RWPE2 (cell line): ENCODE results near the gene SMYD5.
"Not testable (repeated sequence)": the region's sequence is repeated elsewhere in the genome, so short reads cannot be mapped to it uniquely, and the experiment has no call there.

Experiments
- ATAC-seq: fragments of 200-7000 bp; cut with Tn5 transposase; 3 replicates; pipeline ENCODE4 v1.9.1; 2021; ENCODE audit warnings: low read depth
- DNase-seq: peaks from one replicate; pipeline ENCODE4 v3.0.0-alpha.2; 2020; ENCODE audit warnings: low spot score
- H3K27ac ChIP-seq: fragments of 450-650 bp; 2 replicates; pipeline ENCODE4 v1.5.1; 2017; ENCODE audit warnings: mild to moderate bottlenecking; ENCODE audit not compliant: poor library complexity, severe bottlenecking
- H3K27me3 ChIP-seq: fragments of 250-450 bp; sonication (Bioruptor Pico); 2 replicates; pipeline ENCODE4 v1.5.1; 2021; ENCODE audit warnings: mild to moderate bottlenecking, moderate library complexity; ENCODE audit not compliant: insufficient read depth, poor library complexity, severe bottlenecking
- H3K36me3 ChIP-seq: fragments of 250-450 bp; sonication (Bioruptor Pico); 2 replicates; pipeline ENCODE4 v1.5.1; 2020; ENCODE audit warnings: low read depth, mild to moderate bottlenecking, moderate library complexity
- H3K4me1 ChIP-seq: fragments of 250-450 bp; sonication (Bioruptor Pico); 2 replicates; pipeline ENCODE4 v1.5.1; 2021; ENCODE audit warnings: mild to moderate bottlenecking, moderate library complexity; ENCODE audit not compliant: insufficient read depth, poor library complexity, severe bottlenecking
- H3K4me3 ChIP-seq: fragments of 250-450 bp; sonication (Bioruptor Pico); 2 replicates; pipeline ENCODE4 v1.5.1; 2021; ENCODE audit warnings: mild to moderate bottlenecking, moderate library complexity; ENCODE audit not compliant: severe bottlenecking
- H3K9me3 ChIP-seq: fragments of 250-450 bp; sonication (Bioruptor Pico); 2 replicates; pipeline ENCODE4 v1.5.1; 2021; ENCODE audit warnings: mild to moderate bottlenecking, moderate library complexity; ENCODE audit not compliant: severe bottlenecking
- TF ChIP-seq, protein P1 (sequence below): fragments of 450-650 bp; IDR thresholded peaks from one replicate; pipeline ENCODE4 v1.5.1; 2017; ENCODE audit warnings: mild to moderate bottlenecking, moderate library complexity; ENCODE audit not compliant: poor library complexity, severe bottlenecking

SMYD5 gene

DNA sequence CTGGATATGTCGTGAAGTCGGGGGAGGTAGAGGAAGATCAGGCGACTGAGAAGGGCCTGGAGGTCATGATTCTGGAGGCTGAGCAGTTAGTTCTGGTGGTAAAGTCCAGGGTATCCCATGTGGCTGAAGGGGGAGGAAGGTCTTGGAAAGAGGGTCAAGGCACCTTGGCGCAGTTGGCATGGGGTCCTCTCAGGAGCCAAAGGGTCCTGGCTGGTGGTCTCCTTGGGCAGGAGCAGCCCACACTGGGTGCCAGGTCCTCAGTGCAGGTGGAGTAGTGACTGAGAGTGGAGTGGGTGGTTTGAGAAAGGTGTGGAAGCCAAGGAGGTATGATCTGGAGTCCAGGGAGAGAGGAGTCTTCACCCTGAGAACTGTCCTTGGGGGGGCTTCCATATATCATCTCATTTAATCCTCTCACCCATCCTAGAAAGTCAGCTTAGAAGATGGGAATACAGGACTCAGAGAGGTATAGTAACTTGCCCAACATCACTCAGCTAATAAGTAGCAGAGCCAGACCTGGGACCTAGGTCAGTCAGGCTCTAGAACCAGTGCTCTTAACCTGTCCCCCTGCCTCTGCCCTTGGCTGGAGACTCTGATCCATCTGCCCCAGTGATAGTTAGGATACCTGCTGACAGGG, 45.8 kb downstream of the SMYD5 start:
- Histone ChIP-seq H3K27ac (no peak overlapping the region), H3K9me3 (no peaks in the 10 kb centered on the region), H3K4me3 (no peak overlapping the region), H3K4me1 (peaks cover 7% of the 10 kb centered on the region), H3K27me3 (no peaks in the 10 kb centered on the region), H3K36me3 (no peaks in the 10 kb centered on the region)
- no peak for DNase-seq
- no peak for ATAC-seq
- TF ChIP-seq, protein P1, sequence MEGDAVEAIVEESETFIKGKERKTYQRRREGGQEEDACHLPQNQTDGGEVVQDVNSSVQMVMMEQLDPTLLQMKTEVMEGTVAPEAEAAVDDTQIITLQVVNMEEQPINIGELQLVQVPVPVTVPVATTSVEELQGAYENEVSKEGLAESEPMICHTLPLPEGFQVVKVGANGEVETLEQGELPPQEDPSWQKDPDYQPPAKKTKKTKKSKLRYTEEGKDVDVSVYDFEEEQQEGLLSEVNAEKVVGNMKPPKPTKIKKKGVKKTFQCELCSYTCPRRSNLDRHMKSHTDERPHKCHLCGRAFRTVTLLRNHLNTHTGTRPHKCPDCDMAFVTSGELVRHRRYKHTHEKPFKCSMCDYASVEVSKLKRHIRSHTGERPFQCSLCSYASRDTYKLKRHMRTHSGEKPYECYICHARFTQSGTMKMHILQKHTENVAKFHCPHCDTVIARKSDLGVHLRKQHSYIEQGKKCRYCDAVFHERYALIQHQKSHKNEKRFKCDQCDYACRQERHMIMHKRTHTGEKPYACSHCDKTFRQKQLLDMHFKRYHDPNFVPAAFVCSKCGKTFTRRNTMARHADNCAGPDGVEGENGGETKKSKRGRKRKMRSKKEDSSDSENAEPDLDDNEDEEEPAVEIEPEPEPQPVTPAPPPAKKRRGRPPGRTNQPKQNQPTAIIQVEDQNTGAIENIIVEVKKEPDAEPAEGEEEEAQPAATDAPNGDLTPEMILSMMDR = no peak

DNA sequence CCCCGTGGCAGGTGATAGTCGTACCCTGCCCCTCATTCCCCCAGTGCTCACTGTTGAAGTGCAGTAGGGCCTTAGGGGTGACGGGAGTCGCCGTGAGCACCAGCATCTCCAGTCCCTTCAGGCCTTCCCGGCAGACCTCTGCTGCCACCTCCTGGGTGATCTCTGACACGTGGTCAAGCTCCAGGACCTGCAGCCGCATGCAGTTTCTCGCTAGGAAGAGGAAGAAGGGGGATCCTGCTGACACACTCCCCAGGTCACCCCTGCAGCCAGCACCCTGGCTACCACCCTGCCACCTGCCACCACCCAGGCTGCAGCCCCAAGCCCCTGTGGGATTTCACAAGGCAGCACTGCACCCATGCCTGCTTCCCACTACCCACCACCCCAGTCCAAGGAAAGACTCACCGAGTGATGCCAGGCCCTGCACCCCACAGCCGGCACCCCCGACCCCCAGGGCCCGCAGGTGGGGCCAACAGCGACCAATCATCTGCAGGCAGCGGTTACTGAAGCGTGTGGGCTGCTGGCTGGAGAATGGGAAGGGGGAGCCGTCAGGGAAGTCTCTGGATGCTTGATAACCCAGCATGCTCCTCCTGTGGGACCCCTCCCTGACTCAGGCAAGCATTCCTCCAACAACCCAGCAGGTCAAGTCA, 46.4 kb downstream of the SMYD5 start:
- TF ChIP-seq, protein P1 = peak; percentile 56
- Histone ChIP-seq H3K4me3 (no peak overlapping the region), H3K27me3 (no peaks in the 10 kb centered on the region), H3K27ac (no peak overlapping the region), H3K9me3 (no peaks in the 10 kb centered on the region), H3K4me1 (peaks cover 2% of the 10 kb centered on the region), H3K36me3 (no peaks in the 10 kb centered on the region)
- peak; percentile 56 for ATAC-seq
- no peak for DNase-seq

DNA sequence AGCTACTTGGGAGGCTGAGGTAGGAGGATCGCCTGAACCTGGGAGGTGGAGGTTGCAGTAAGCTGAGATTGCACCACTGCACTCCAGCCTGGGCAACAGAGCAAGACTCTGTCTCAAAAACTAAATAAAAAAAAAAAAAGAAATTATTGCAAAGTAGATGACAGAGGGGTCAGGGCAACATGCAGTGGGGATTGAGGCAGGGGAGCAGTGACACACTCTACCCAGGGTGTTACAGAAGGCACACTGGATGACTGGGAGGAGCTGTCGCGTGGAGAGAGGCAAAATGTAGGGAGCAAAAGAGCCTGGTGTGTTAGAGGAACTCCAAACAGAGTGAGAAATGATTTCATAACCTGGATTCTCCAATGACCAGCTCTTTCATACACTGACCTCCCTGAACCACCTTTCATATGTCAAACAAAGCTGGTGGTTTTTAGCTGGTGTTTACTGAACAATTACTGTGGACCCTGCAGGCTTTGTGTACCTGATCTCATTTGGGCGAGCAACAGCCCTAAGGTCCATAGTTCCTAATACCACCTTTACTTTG, 48.1 kb downstream of the SMYD5 start:
- ATAC-seq (no peak), DNase-seq (no peak)
- H3K27me3 ChIP-seq = no peaks in the 10 kb centered on the region
- no peaks in the 10 kb centered on the region for H3K4me1 ChIP-seq
- no peak overlapping the region for H3K4me3 ChIP-seq
- H3K27ac ChIP-seq = no peak overlapping the region
- H3K9me3 ChIP-seq = no peaks in the 10 kb centered on the region
- TF ChIP-seq, protein P1 = no peak
- H3K36me3 ChIP-seq = no peaks in the 10 kb centered on the region

DNA sequence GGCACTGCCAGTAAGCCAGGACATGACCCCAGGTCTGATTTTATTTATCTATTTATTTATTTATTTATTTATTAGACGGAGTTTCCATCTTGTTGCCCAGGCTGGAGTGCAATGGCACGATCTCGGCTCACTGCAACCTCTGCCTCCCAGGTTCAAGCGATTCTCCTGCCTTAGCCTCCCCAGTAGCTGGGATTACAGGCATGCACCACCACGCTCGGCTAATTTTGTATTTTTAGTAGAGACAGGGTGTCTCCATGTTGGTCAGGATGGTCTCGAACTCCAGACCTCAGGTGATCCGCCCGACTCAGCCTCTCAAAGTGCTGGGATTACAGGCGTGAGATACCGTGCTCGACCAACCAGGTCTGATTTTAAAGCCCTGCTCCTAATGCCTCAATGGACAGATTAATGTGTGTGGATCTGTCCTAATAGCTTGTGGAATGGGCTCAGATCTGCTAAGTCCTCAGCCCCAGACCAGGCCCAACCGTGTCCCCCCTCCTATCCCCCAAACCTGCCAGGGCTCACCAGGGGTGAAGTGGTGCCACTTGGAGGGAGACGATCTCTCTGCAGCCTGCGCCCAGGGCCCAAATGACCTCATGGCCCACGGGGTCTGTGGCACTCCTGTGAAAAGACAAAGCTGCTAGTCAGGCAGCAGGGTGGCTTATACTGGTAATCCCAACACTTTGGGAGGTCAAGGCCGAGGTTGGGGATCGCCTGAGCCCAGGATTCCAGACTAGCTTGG, 48.8 kb downstream of the SMYD5 start:
- H3K4me1 ChIP-seq, H3K4me3 ChIP-seq, H3K27me3 ChIP-seq, H3K27ac ChIP-seq, H3K9me3 ChIP-seq, ATAC-seq, H3K36me3 ChIP-seq, DNase-seq: not testable (repeated sequence)

DNA sequence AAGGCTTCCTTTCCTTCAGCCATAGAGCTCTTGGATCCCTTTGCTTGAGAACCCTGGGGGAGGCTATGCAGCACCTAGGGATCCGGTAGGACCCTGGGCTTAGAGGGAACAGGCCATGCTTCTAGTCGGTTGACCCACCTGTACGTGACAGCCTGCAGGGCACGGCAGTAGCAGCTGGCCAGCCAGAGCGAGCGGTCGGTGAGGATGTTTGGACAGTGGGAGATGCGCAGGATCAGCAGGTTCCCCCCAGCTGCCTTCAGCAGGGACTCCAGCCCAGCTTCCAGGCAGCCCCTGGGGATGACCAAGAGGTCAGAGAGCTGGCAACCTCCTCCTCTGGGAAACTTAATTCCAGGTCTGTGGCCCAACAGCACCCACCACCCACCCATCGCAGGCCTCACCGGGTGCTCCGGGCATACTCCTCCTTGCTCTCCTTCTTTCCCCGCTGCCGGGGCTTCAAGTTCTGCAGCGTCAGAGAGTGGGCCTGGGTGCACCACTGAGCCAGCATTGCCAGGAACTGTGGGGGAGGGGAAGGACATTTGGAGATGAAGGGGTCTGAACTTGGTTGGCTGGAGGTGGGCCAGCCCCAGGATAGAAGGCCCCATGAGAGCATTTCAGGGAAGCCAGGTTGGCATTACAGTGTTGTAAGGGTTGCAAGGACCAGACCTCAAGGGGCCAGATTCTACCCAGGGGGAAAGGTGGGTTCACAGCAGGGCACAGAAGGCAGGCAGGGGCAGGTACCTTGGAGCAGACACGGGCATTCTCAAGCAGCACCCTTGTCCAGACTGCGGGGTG, 49.7 kb downstream of the SMYD5 start:
- Histone ChIP-seq H3K27me3 (no peaks in the 10 kb centered on the region), H3K9me3 (no peaks in the 10 kb centered on the region), H3K4me1 (peaks cover 5% of the 10 kb centered on the region), H3K27ac (no peak overlapping the region), H3K4me3 (no peak overlapping the region), H3K36me3 (no peaks in the 10 kb centered on the region)
- ATAC-seq (no peak), DNase-seq (no peak)
- TF ChIP-seq, protein P1 = no peak
